Measurements from ENCODE around the gene MT1A. TPM values are rescaled to one million over a fixed set of nuclear protein-coding genes. Genes with fewer than 3 reads are reported as not detected.

Gene MT1A
- total RNA-seq, 1 donor from 2014 or later, result not detected

GRCh38 chr16:56608043-56608875, 30.2 kb upstream of the MT1A start, which contains the start of gene MT2A:
Gene MT2A (plus strand): TSS chr16:56608584. CDS start chr16:56608656, 72 bp downstream.
- no peaks in the 10 kb centered on the region for H3K36me3 ChIP-seq (ENCODE audit: insufficient read depth, low read length)
- peak within 1 kb of the TSS; percentile 42 for H2AFZ ChIP-seq (ENCODE audit: low read depth, low read length)
- Mint-ChIP-seq H3K4me3 (ENCODE audit: unreplicated experiment) (peak within 1 kb of the TSS; percentile 90), H3K27ac (ENCODE audit: unreplicated experiment) (peak within 1 kb of the TSS; percentile 95), H3K27me3 (ENCODE audit: low read depth, unreplicated experiment) (peaks cover 7% of the 10 kb centered on the region), H3K9me3 (ENCODE audit: unreplicated experiment) (peaks cover 3% of the 10 kb centered on the region), H3K4me1 (ENCODE audit: low read depth, unreplicated experiment) (peaks cover 33% of the 10 kb centered on the region), H3K36me3 (ENCODE audit: low read depth, unreplicated experiment) (no peaks in the 10 kb centered on the region)
- peak within 1 kb of the TSS; percentile 88 for H3K4me2 ChIP-seq (ENCODE audit: low read length)
- peaks cover 5% of the 10 kb centered on the region for H4K20me1 ChIP-seq (ENCODE audit: insufficient read depth, low read length)
- DNase-seq (ENCODE audit: low read depth) (peak; percentile 95), FAIRE-seq (no peak)
- TF ChIP-seq EZH2 (IDR thresholded peaks at IDR 0.05; ENCODE audit: insufficient read depth, low read length), result no peak
- TF ChIP-seq CTCF (IDR thresholded peaks at IDR 0.05; ENCODE audit: insufficient read depth, low read depth, low read length), result no peak
- H3K27me3 ChIP-seq (ENCODE audit: insufficient read depth, low read length), result no peaks in the 10 kb centered on the region
- peak within 1 kb of the TSS; percentile 92 for H3K9ac ChIP-seq (ENCODE audit: low read length)
- H3K79me2 ChIP-seq (ENCODE audit: insufficient read depth, low read length), result peaks cover 19% of the 10 kb centered on the region
- H3K27ac ChIP-seq (ENCODE audit: low read depth, low read length), result peak within 1 kb of the TSS; percentile 98
- peaks cover 55% of the 10 kb centered on the region for H3K4me1 ChIP-seq (ENCODE audit: insufficient read depth, low read length)
- no peaks in the 10 kb centered on the region for H3K9me3 ChIP-seq (ENCODE audit: insufficient read depth, low read depth, low read length)
- peak within 1 kb of the TSS; percentile 97 for H3K4me3 ChIP-seq (ENCODE audit: insufficient read depth, low read depth, low read length)

- peak overlapping the region; percentile 98 for H3K27ac ChIP-seq (ENCODE audit: low read depth, low read length)
- Mint-ChIP-seq H3K9me3 (ENCODE audit: unreplicated experiment) (peaks cover 3% of the 10 kb centered on the region), H3K4me3 (ENCODE audit: unreplicated experiment) (peak overlapping the region; percentile 90), H3K36me3 (ENCODE audit: low read depth, unreplicated experiment) (no peaks in the 10 kb centered on the region), H3K27ac (ENCODE audit: unreplicated experiment) (peak overlapping the region; percentile 95), H3K4me1 (ENCODE audit: low read depth, unreplicated experiment) (peaks cover 33% of the 10 kb centered on the region), H3K27me3 (ENCODE audit: low read depth, unreplicated experiment) (peaks cover 2% of the 10 kb centered on the region)
- H3K9ac ChIP-seq (ENCODE audit: low read length), result peak overlapping the region; percentile 92
- peaks cover 62% of the 10 kb centered on the region for H3K4me1 ChIP-seq (ENCODE audit: insufficient read depth, low read length)
- TF ChIP-seq CTCF (IDR thresholded peaks at IDR 0.05; ENCODE audit: insufficient read depth, low read depth, low read length) (no peak), EZH2 (IDR thresholded peaks at IDR 0.05; ENCODE audit: insufficient read depth, low read length) (no peak)
- H3K9me3 ChIP-seq (ENCODE audit: insufficient read depth, low read depth, low read length), result no peaks in the 10 kb centered on the region
- FAIRE-seq (no peak), DNase-seq (ENCODE audit: low read depth) (no peak)
- H3K4me3 ChIP-seq (ENCODE audit: insufficient read depth, low read depth, low read length), result peak overlapping the region; percentile 97
- H3K27me3 ChIP-seq (ENCODE audit: insufficient read depth, low read length), result no peaks in the 10 kb centered on the region
- no peak overlapping the region for H2AFZ ChIP-seq (ENCODE audit: low read depth, low read length)
- H3K4me2 ChIP-seq (ENCODE audit: low read length), result peak overlapping the region; percentile 88
- peaks cover 5% of the 10 kb centered on the region for H4K20me1 ChIP-seq (ENCODE audit: insufficient read depth, low read length)
- peaks cover 20% of the 10 kb centered on the region for H3K79me2 ChIP-seq (ENCODE audit: insufficient read depth, low read length)
- H3K36me3 ChIP-seq (ENCODE audit: insufficient read depth, low read length), result no peaks in the 10 kb centered on the region
Measured at GRCh38 chr16:56608876-56609462, 29.5 kb upstream of the MT1A start.
